Memory B cell (primary cell): ENCODE measurements around the gene LYRM2.
A peak's percentile ranks its signal among the peaks of the same experiment; 100 is the strongest.

Source experiments
- ATAC-seq: fragments of 150-1000 bp; cut with Tn5 transposase; 2 replicates; pipeline ENCODE4 v1.10.0; 2021; ENCODE audit warnings: low read depth, mild to moderate bottlenecking, moderate library complexity
- DNase-seq, 2 donors: peaks; one replicate each; pipeline ENCODE4 v3.0.0; 2022; ENCODE audit warnings: low spot score in 2 of 2
- H3K27ac Mint-ChIP-seq: one replicate; pipeline ENCODE4 v1.8.0; 2022; ENCODE audit warnings: mild to moderate bottlenecking, moderate library complexity, mixed read lengths
- H3K27me3 Mint-ChIP-seq: one replicate; pipeline ENCODE4 v1.8.0; 2022; ENCODE audit warnings: mixed read lengths
- H3K36me3 Mint-ChIP-seq: one replicate; pipeline ENCODE4 v1.8.0; 2022; ENCODE audit warnings: mild to moderate bottlenecking, mixed read lengths
- H3K4me1 Mint-ChIP-seq: one replicate; pipeline ENCODE4 v1.8.0; 2022; ENCODE audit warnings: mixed read lengths
- H3K4me3 Mint-ChIP-seq: one replicate; pipeline ENCODE4 v1.8.0; 2022; ENCODE audit warnings: mild to moderate bottlenecking, moderate library complexity, mixed read lengths
- H3K9me3 Mint-ChIP-seq: one replicate; pipeline ENCODE4 v1.8.0; 2022; ENCODE audit warnings: mixed read lengths

Gene LYRM2

DNA sequence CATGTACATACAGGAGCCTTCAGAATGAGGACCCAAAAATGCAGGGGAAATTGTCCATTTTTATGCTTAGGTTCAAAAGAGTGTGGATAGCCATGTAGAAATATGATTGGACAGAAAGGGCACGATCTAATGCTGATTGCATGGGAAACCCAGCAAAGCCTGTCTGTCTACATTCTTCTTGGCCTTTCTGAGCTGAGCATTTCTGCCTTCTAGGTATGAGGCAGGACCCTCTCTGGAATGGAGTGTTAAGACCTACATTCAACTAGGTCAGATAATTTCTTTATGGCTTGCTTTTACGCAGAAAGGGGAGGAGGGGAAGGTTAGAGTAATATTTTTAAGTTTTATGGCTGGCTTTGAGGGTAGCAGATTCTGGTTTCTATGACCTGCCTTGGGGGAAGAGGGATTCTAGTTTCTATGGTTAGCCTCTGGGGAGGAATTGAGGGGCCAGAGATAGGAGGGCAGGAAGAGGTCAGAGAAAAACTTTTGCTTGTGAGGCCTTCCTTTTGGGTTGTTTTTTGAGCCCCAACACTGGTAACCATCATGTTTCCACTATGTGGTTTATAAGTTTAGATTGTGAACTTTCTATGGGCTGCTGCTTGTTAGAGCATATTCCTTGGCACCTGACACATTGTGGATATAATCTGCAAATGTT, 63.5 kb downstream of the LYRM2 start:
- H3K4me3 Mint-ChIP-seq, result no peak overlapping the region
- H3K9me3 Mint-ChIP-seq, result peaks cover 2% of the 10 kb centered on the region
- H3K27ac Mint-ChIP-seq, result peak overlapping the region; percentile 47
- ATAC-seq, result no peak
- peaks cover 2% of the 10 kb centered on the region for H3K27me3 Mint-ChIP-seq
- no peak for DNase-seq
- peaks cover 20% of the 10 kb centered on the region for H3K36me3 Mint-ChIP-seq
- peaks cover 5% of the 10 kb centered on the region for H3K4me1 Mint-ChIP-seq

- H3K4me1 Mint-ChIP-seq, result no peaks in the 10 kb centered on the region
- H3K27ac Mint-ChIP-seq, result no peak overlapping the region
- no peak overlapping the region for H3K4me3 Mint-ChIP-seq
- H3K36me3 Mint-ChIP-seq, result peaks cover 12% of the 10 kb centered on the region
- DNase-seq, result no peak
- no peak for ATAC-seq
- no peaks in the 10 kb centered on the region for H3K27me3 Mint-ChIP-seq
- peaks cover 2% of the 10 kb centered on the region for H3K9me3 Mint-ChIP-seq
These were observed 70.7 kb downstream of the LYRM2 start for GRCh38 chr6:89567630-89568390.

GRCh38 chr6:89566930-89567629, 71.5 kb downstream of the LYRM2 start:
- DNase-seq, result no peak
- H3K4me1 Mint-ChIP-seq, result no peaks in the 10 kb centered on the region
- ATAC-seq, result no peak
- no peak overlapping the region for H3K4me3 Mint-ChIP-seq
- no peak overlapping the region for H3K27ac Mint-ChIP-seq
- peaks cover 10% of the 10 kb centered on the region for H3K36me3 Mint-ChIP-seq
- peaks cover 2% of the 10 kb centered on the region for H3K9me3 Mint-ChIP-seq
- no peaks in the 10 kb centered on the region for H3K27me3 Mint-ChIP-seq

GRCh38 chr6:89566008-89566800, 72.3 kb downstream of the LYRM2 start:
- H3K27ac Mint-ChIP-seq, result no peak overlapping the region
- ATAC-seq, result no peak
- H3K9me3 Mint-ChIP-seq, result peaks cover under 1% of the 10 kb centered on the region
- H3K36me3 Mint-ChIP-seq, result peaks cover 5% of the 10 kb centered on the region
- H3K27me3 Mint-ChIP-seq, result no peaks in the 10 kb centered on the region
- H3K4me3 Mint-ChIP-seq, result no peak overlapping the region
- no peak for DNase-seq
- no peaks in the 10 kb centered on the region for H3K4me1 Mint-ChIP-seq

DNA sequence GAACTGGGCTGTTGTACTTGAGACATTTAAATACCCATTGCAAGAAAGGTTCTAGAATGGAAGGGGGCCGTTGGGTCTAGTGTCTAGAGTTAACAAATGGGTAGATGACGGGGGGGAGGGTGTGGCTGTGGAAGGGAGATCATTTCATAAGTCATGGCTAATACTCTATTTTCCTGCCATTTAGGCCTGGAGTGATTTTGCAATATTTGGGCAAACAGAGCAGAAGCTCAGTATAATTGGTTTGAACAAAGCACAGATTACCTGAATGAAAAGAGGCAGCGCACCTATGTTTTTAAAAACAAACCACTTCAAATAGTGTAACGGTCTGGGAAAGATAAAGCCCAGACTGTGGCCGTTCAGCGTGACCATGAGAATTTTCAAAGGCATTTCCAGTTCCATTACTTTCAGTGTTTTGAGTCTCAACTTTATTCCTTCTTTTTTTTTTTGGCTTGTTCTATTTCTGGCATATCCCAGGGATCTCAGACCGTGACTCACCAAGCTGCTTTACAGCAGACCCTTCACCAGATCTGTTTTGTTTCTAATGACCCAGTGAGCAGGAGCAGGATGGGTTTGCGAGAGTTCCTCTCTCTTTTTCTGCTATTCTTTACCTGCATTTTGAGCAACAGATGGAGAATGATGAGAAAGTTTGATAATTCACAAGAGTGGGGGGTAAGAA, 73.7 kb downstream of the LYRM2 start:
- no peak for DNase-seq
- Mint-ChIP-seq H3K9me3 (no peaks in the 10 kb centered on the region), H3K4me1 (no peaks in the 10 kb centered on the region), H3K36me3 (peaks cover 2% of the 10 kb centered on the region), H3K4me3 (no peak overlapping the region), H3K27ac (no peak overlapping the region), H3K27me3 (no peaks in the 10 kb centered on the region)
- no peak for ATAC-seq

- Mint-ChIP-seq H3K9me3 (no peaks in the 10 kb centered on the region), H3K36me3 (no peaks in the 10 kb centered on the region), H3K27ac (no peak overlapping the region), H3K4me3 (no peak overlapping the region), H3K4me1 (no peaks in the 10 kb centered on the region), H3K27me3 (no peaks in the 10 kb centered on the region)
- no peak for DNase-seq
- ATAC-seq, result no peak
These were observed 74.7 kb downstream of the LYRM2 start for GRCh38 chr6:89563866-89564265.

DNA sequence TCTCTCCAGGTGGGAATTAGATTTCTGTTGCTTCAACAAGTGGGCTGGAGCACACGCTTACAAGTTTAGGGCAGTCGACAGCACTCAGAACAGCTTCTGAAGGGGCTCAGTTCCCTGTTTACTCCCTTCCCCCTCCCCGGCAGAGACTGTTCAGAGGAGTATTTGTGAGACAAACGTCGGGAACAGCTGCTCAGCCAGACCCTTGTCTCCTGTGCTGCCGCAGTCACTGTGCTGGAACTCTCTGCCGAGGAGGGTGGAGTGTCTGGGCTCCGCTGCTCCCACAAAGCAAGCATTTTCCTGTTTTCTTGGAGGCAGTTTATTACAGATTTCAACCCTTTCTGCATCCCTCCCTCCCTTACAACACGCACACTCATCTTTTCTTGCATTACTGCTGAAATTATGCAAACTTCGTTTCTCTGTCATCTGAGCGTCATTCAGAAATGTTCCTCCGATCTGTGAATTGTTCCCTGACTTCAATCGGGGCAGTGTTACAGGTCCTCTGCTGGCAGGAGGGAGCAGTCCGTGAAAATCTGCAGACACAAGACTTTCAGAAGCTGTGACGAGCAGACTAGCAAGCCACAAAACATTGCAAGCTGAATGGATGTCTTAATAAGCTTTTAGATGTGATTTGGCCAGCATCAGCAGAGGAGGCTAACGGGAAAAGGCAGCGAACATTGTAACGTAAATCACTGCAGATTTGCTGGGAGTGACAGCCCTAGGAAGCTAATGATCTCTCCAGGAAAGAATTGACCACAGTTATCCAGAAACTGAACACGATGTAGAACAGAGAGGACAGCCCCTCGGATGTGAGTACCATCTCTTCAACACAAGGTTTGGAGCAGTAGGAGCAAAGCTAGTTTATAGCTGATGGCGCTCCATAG, 76.2 kb downstream of the LYRM2 start:
- H3K27me3 Mint-ChIP-seq, result no peaks in the 10 kb centered on the region
- no peak for DNase-seq
- no peaks in the 10 kb centered on the region for H3K4me1 Mint-ChIP-seq
- no peak for ATAC-seq
- H3K9me3 Mint-ChIP-seq, result peaks cover under 1% of the 10 kb centered on the region
- peaks cover under 1% of the 10 kb centered on the region for H3K36me3 Mint-ChIP-seq
- H3K27ac Mint-ChIP-seq, result no peak overlapping the region
- H3K4me3 Mint-ChIP-seq, result no peak overlapping the region

DNA sequence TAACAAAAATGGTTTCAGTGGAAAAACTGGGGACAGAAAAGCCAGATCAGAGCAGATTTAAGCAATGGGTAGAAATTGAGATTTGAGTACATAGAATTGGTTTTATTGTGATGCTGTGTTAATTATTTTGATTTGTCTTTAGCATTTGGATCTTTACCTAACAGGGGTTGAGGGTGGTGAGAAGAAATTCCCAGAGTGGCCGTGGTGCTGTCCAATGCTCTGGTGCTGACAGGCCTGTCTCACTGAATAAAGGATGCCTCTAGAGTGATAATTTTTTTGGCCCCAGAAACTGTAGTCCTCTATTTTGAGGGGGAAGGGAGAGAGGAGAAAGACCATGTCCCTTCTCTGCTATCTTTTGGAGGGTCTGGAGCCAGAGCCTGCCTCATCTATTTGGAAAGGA, 79.1 kb downstream of the LYRM2 start:
- H3K27ac Mint-ChIP-seq, result no peak overlapping the region
- H3K4me3 Mint-ChIP-seq, result no peak overlapping the region
- peaks cover 2% of the 10 kb centered on the region for H3K27me3 Mint-ChIP-seq
- peaks cover 6% of the 10 kb centered on the region for H3K9me3 Mint-ChIP-seq
- ATAC-seq (no peak), DNase-seq (no peak)
- H3K36me3 Mint-ChIP-seq, result peaks cover 7% of the 10 kb centered on the region
- H3K4me1 Mint-ChIP-seq, result no peaks in the 10 kb centered on the region

DNA sequence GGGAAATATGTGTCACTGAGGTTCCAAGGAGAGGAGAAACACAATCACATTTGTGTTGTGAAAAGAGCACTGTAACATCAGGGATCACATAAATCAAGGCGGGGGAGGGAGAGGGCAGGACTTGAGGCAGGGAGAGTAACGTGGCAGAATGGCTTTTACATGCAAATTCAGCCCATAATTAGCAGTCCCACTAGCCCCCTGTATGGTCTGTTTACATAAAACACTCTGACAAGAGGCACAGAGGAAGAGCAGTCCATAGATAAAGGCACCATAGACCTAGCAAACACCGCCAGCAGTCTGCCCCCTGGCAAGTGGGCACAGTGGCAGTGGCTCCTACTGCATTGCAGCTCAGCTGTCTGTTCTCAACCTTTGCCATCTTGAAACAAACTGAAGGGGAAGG, 82.7 kb downstream of the LYRM2 start:
- ATAC-seq (no peak), DNase-seq (no peak)
- H3K4me3 Mint-ChIP-seq, result no peak overlapping the region
- peaks cover 4% of the 10 kb centered on the region for H3K27me3 Mint-ChIP-seq
- peaks cover 7% of the 10 kb centered on the region for H3K36me3 Mint-ChIP-seq
- no peak overlapping the region for H3K27ac Mint-ChIP-seq
- H3K4me1 Mint-ChIP-seq, result no peaks in the 10 kb centered on the region
- peaks cover 6% of the 10 kb centered on the region for H3K9me3 Mint-ChIP-seq

DNA sequence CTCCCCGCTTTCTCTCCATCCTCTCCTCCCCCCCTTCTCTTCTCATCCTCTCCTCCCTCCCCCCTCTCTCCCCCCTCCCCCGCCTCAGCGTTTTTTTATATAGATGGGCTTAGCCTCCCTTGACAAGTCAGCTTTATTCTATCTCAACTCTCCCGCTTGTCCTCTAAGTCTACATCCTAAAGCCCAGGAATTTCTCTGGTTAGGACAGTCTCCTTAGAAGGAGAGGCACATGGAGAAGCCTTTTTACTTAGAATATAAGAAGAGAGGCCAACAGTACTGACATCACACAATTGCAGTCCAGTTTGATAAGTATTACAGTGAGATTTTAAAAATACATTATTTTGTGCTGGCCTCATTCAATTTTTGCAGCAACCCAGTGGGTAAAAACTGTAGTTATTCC, 83.5 kb downstream of the LYRM2 start:
- H3K27me3 Mint-ChIP-seq, result peaks cover 4% of the 10 kb centered on the region

GRCh38 chr6:89554106-89554505, 84.4 kb downstream of the LYRM2 start:
- Mint-ChIP-seq H3K4me1 (no peaks in the 10 kb centered on the region), H3K27me3 (peaks cover 4% of the 10 kb centered on the region), H3K36me3 (peaks cover 7% of the 10 kb centered on the region), H3K9me3 (peaks cover 6% of the 10 kb centered on the region), H3K4me3 (no peak overlapping the region), H3K27ac (no peak overlapping the region)
- DNase-seq (no peak), ATAC-seq (no peak)

More for the DNA sequence above, 83.5 kb downstream of the LYRM2 start:
- DNase-seq (no peak), ATAC-seq (no peak)
- no peak overlapping the region for H3K4me3 Mint-ChIP-seq
- peaks cover 6% of the 10 kb centered on the region for H3K9me3 Mint-ChIP-seq
- no peaks in the 10 kb centered on the region for H3K4me1 Mint-ChIP-seq
- no peak overlapping the region for H3K27ac Mint-ChIP-seq
- H3K36me3 Mint-ChIP-seq, result peaks cover 7% of the 10 kb centered on the region

GRCh38 chr6:89553431-89553830, 85.1 kb downstream of the LYRM2 start:
- ATAC-seq (no peak), DNase-seq (no peak)
- H3K9me3 Mint-ChIP-seq, result peaks cover 6% of the 10 kb centered on the region

GRCh38 chr6:89547281-89547680, 91.3 kb downstream of the LYRM2 start:
- no peak overlapping the region for H3K27ac Mint-ChIP-seq
- no peaks in the 10 kb centered on the region for H3K4me1 Mint-ChIP-seq

More at GRCh38 chr6:89553431-89553830, 85.1 kb downstream of the LYRM2 start:
- H3K27ac Mint-ChIP-seq, result no peak overlapping the region
- peaks cover 7% of the 10 kb centered on the region for H3K36me3 Mint-ChIP-seq
- no peak overlapping the region for H3K4me3 Mint-ChIP-seq
- peaks cover 4% of the 10 kb centered on the region for H3K27me3 Mint-ChIP-seq
- H3K4me1 Mint-ChIP-seq, result no peaks in the 10 kb centered on the region

More at GRCh38 chr6:89547281-89547680, 91.3 kb downstream of the LYRM2 start:
- peaks cover 2% of the 10 kb centered on the region for H3K27me3 Mint-ChIP-seq
- ATAC-seq (no peak), DNase-seq (no peak)
- no peaks in the 10 kb centered on the region for H3K9me3 Mint-ChIP-seq
- no peaks in the 10 kb centered on the region for H3K36me3 Mint-ChIP-seq
- no peak overlapping the region for H3K4me3 Mint-ChIP-seq
